ENCODE measurements around the gene ZNF726. TPM values are rescaled to one million over a fixed set of nuclear protein-coding genes. Genes with fewer than 3 reads are reported as not detected.
"Not testable (repeated sequence)": the region's sequence is repeated elsewhere in the genome, so short reads cannot be mapped to it uniquely, and the experiment has no call there.

ZNF726 gene
- total RNA-seq, 3 donors from 2014 or later, result 7.3 to 8.7 (median 7.6) TPM

GRCh38 chr19:23908165-23908564 is 6.5 kb upstream of the ZNF726 start:
- no peaks in the 10 kb centered on the region for H3K4me1 Mint-ChIP-seq (ENCODE audit: low read depth)
- no peaks in the 10 kb centered on the region for H3K27me3 Mint-ChIP-seq (ENCODE audit: low read depth)
- H3K4me3 Mint-ChIP-seq, result no peak overlapping the region
- ATAC-seq (no peak), DNase-seq (no peak)
- no peaks in the 10 kb centered on the region for H3K36me3 Mint-ChIP-seq (ENCODE audit: insufficient read depth)
- H3K9me3 Mint-ChIP-seq, result peaks cover 26% of the 10 kb centered on the region

GRCh38 chr19:23909222-23909621 is 5.5 kb upstream of the ZNF726 start:
- Mint-ChIP-seq H3K36me3 (ENCODE audit: insufficient read depth) (no peaks in the 10 kb centered on the region), H3K27me3 (ENCODE audit: low read depth) (no peaks in the 10 kb centered on the region), H3K4me3 (no peak overlapping the region), H3K9me3 (peaks cover 27% of the 10 kb centered on the region), H3K4me1 (ENCODE audit: low read depth) (peaks cover 3% of the 10 kb centered on the region)
- no peak for DNase-seq
- ATAC-seq, result no peak

GRCh38 chr19:23913931-23914330 is 755 bp upstream of the ZNF726 start:
- H3K4me3 Mint-ChIP-seq, result peak overlapping the region; percentile 94
- H3K4me1 Mint-ChIP-seq (ENCODE audit: low read depth), result peaks cover 11% of the 10 kb centered on the region
- no peak for DNase-seq
- no peak for ATAC-seq
- peaks cover 5% of the 10 kb centered on the region for H3K9me3 Mint-ChIP-seq
- H3K27me3 Mint-ChIP-seq (ENCODE audit: low read depth), result no peaks in the 10 kb centered on the region
- no peaks in the 10 kb centered on the region for H3K36me3 Mint-ChIP-seq (ENCODE audit: insufficient read depth)

GRCh38 chr19:23916991-23917390 is 2.3 kb downstream of the ZNF726 start:
- no peak for ATAC-seq
- no peak overlapping the region for H3K4me3 Mint-ChIP-seq

GRCh38 chr19:23917856-23918255 is 3.2 kb downstream of the ZNF726 start:
- no peak for DNase-seq
- no peak overlapping the region for H3K4me3 Mint-ChIP-seq
- peaks cover 5% of the 10 kb centered on the region for H3K9me3 Mint-ChIP-seq
- H3K4me1 Mint-ChIP-seq (ENCODE audit: low read depth), result peaks cover 11% of the 10 kb centered on the region
- H3K27me3 Mint-ChIP-seq (ENCODE audit: low read depth), result no peaks in the 10 kb centered on the region
- no peak for ATAC-seq
- H3K36me3 Mint-ChIP-seq (ENCODE audit: insufficient read depth), result peaks cover 15% of the 10 kb centered on the region

More at GRCh38 chr19:23916991-23917390, 2.3 kb downstream of the ZNF726 start:
- Mint-ChIP-seq H3K4me1 (ENCODE audit: low read depth) (peaks cover 11% of the 10 kb centered on the region), H3K9me3 (peaks cover 5% of the 10 kb centered on the region), H3K27me3 (ENCODE audit: low read depth) (no peaks in the 10 kb centered on the region), H3K36me3 (ENCODE audit: insufficient read depth) (peaks cover 9% of the 10 kb centered on the region)
- DNase-seq, result no peak

- Mint-ChIP-seq H3K36me3 (ENCODE audit: insufficient read depth) (peaks cover 28% of the 10 kb centered on the region), H3K4me3 (no peak overlapping the region), H3K9me3 (peaks cover 4% of the 10 kb centered on the region), H3K27me3 (ENCODE audit: low read depth) (no peaks in the 10 kb centered on the region), H3K4me1 (ENCODE audit: low read depth) (no peaks in the 10 kb centered on the region)
- DNase-seq (no peak), ATAC-seq (no peak)
These were observed 10.6 kb downstream of the ZNF726 start for GRCh38 chr19:23925285-23925684.

- peaks cover 13% of the 10 kb centered on the region for H3K36me3 Mint-ChIP-seq (ENCODE audit: insufficient read depth)
- no peak for ATAC-seq
These were observed 18.2 kb downstream of the ZNF726 start for GRCh38 chr19:23932878-23933277.

GRCh38 chr19:23937031-23937430 is 22.3 kb downstream of the ZNF726 start:
- H3K36me3 Mint-ChIP-seq (ENCODE audit: insufficient read depth); H3K4me3 Mint-ChIP-seq; H3K27me3 Mint-ChIP-seq (ENCODE audit: low read depth); H3K4me1 Mint-ChIP-seq (ENCODE audit: low read depth); ATAC-seq; DNase-seq: not testable (repeated sequence)
- peaks cover 52% of the 10 kb centered on the region for H3K9me3 Mint-ChIP-seq

More at GRCh38 chr19:23932878-23933277, 18.2 kb downstream of the ZNF726 start:
- no peak overlapping the region for H3K4me3 Mint-ChIP-seq
- no peaks in the 10 kb centered on the region for H3K4me1 Mint-ChIP-seq (ENCODE audit: low read depth)
- peaks cover 41% of the 10 kb centered on the region for H3K9me3 Mint-ChIP-seq
- DNase-seq, result no peak
- no peaks in the 10 kb centered on the region for H3K27me3 Mint-ChIP-seq (ENCODE audit: low read depth)

- Mint-ChIP-seq H3K4me1 (ENCODE audit: low read depth) (peaks cover 12% of the 10 kb centered on the region), H3K9me3 (peaks cover 45% of the 10 kb centered on the region), H3K4me3 (no peak overlapping the region), H3K36me3 (ENCODE audit: insufficient read depth) (peaks cover 13% of the 10 kb centered on the region), H3K27me3 (ENCODE audit: low read depth) (no peaks in the 10 kb centered on the region)
- ATAC-seq (no peak), DNase-seq (no peak)
These were observed 28.7 kb downstream of the ZNF726 start for GRCh38 chr19:23943411-23943810.

- Mint-ChIP-seq H3K4me3 (no peak overlapping the region), H3K4me1 (ENCODE audit: low read depth) (peaks cover 12% of the 10 kb centered on the region), H3K9me3 (peaks cover 30% of the 10 kb centered on the region), H3K36me3 (ENCODE audit: insufficient read depth) (peaks cover 11% of the 10 kb centered on the region), H3K27me3 (ENCODE audit: low read depth) (no peaks in the 10 kb centered on the region)
- no peak for DNase-seq
- peak in 1 of 2 donors; percentile 27 for ATAC-seq
These were observed 31.9 kb downstream of the ZNF726 start for GRCh38 chr19:23946569-23946968.

- peaks cover 16% of the 10 kb centered on the region for H3K9me3 Mint-ChIP-seq
- H3K4me1 Mint-ChIP-seq (ENCODE audit: low read depth), result peaks cover 12% of the 10 kb centered on the region
- DNase-seq (no peak), ATAC-seq (no peak)
- H3K27me3 Mint-ChIP-seq (ENCODE audit: low read depth), result no peaks in the 10 kb centered on the region
- H3K4me3 Mint-ChIP-seq, result no peak overlapping the region
- H3K36me3 Mint-ChIP-seq (ENCODE audit: insufficient read depth), result peaks cover 4% of the 10 kb centered on the region
These were observed 34.9 kb downstream of the ZNF726 start for GRCh38 chr19:23949611-23950010.

GRCh38 chr19:23956051-23956450 is 41.4 kb downstream of the ZNF726 start:
- no peak for DNase-seq
- no peaks in the 10 kb centered on the region for H3K4me1 Mint-ChIP-seq (ENCODE audit: low read depth)
- H3K36me3 Mint-ChIP-seq (ENCODE audit: insufficient read depth), result no peaks in the 10 kb centered on the region
- no peaks in the 10 kb centered on the region for H3K9me3 Mint-ChIP-seq
- H3K27me3 Mint-ChIP-seq (ENCODE audit: low read depth), result no peaks in the 10 kb centered on the region
- no peak for ATAC-seq
- H3K4me3 Mint-ChIP-seq, result no peak overlapping the region

GRCh38 chr19:23957660-23958281 is 43.1 kb downstream of the ZNF726 start:
- DNase-seq (no peak), ATAC-seq (no peak)
- no peak overlapping the region for H3K4me3 Mint-ChIP-seq
- H3K9me3 Mint-ChIP-seq, result peaks cover 4% of the 10 kb centered on the region
- no peaks in the 10 kb centered on the region for H3K36me3 Mint-ChIP-seq (ENCODE audit: insufficient read depth)
- H3K27me3 Mint-ChIP-seq (ENCODE audit: low read depth), result no peaks in the 10 kb centered on the region
- H3K4me1 Mint-ChIP-seq (ENCODE audit: low read depth), result no peaks in the 10 kb centered on the region

GRCh38 chr19:23963396-23963795 is 48.7 kb downstream of the ZNF726 start:
- not testable (repeated sequence) for DNase-seq; H3K4me1 Mint-ChIP-seq (ENCODE audit: low read depth); H3K9me3 Mint-ChIP-seq; ATAC-seq; H3K4me3 Mint-ChIP-seq; H3K36me3 Mint-ChIP-seq (ENCODE audit: insufficient read depth)
- peaks cover 11% of the 10 kb centered on the region for H3K27me3 Mint-ChIP-seq (ENCODE audit: low read depth)

GRCh38 chr19:23963881-23964280 is 49.2 kb downstream of the ZNF726 start:
- H3K4me3 Mint-ChIP-seq; H3K36me3 Mint-ChIP-seq (ENCODE audit: insufficient read depth); DNase-seq; H3K4me1 Mint-ChIP-seq (ENCODE audit: low read depth); ATAC-seq; H3K9me3 Mint-ChIP-seq: not testable (repeated sequence)
- peaks cover 14% of the 10 kb centered on the region for H3K27me3 Mint-ChIP-seq (ENCODE audit: low read depth)

Measured in activated T-cell treated with anti-CD3 and anti-CD28 coated beads, Interleukin-2, amount 50 U/mL, for 4 hours (primary cell).